ENCODE data around the gene UBR3. TPM values are rescaled to one million over a fixed set of nuclear protein-coding genes. Genes with fewer than 3 reads are reported as not detected.

Gene UBR3
- total RNA-seq, 1 donor from 2014 or later = 35.6 TPM

- ATAC-seq (ENCODE audit: low read depth) = no peak
- Mint-ChIP-seq H3K27ac (no peak overlapping the region), H3K4me1 (no peaks in the 10 kb centered on the region), H3K36me3 (ENCODE audit: low read depth) (peaks cover 8% of the 10 kb centered on the region), H3K27me3 (no peaks in the 10 kb centered on the region), H3K4me3 (no peak overlapping the region), H3K9me3 (no peaks in the 10 kb centered on the region)
- ChIA-PET POLR2A (interaction anchor here (0.6 kb wide), 1 partner anchor 54 kb away, joined by 6 read pairs; no protein-coding TSS in a partner anchor), CTCF (no interaction called here)
- DNase-seq = no peak
- no peak for TF ChIP-seq CTCF (IDR thresholded peaks at IDR 0.05)
- intact Hi-C loops (cut with micrococcal nuclease) = no loop called here
Observed at GRCh38 chr2:170086751-170087412, 259.6 kb downstream of the UBR3 start.

GRCh38 chr2:170087413-170087793 is 260.1 kb downstream of the UBR3 start:
- Mint-ChIP-seq H3K27me3 (no peaks in the 10 kb centered on the region), H3K4me3 (no peak overlapping the region), H3K4me1 (no peaks in the 10 kb centered on the region), H3K9me3 (no peaks in the 10 kb centered on the region), H3K36me3 (ENCODE audit: low read depth) (peaks cover 3% of the 10 kb centered on the region), H3K27ac (no peak overlapping the region)
- ATAC-seq (ENCODE audit: low read depth) = no peak
- CTCF ChIA-PET = no interaction called here
- TF ChIP-seq CTCF (IDR thresholded peaks at IDR 0.05) = no peak
- DNase-seq = no peak
- POLR2A ChIA-PET = no interaction called here
- intact Hi-C loops (cut with micrococcal nuclease) = no loop called here

- no peak for ATAC-seq (ENCODE audit: low read depth)
Observed at GRCh38 chr2:170088776-170089175, 261.5 kb downstream of the UBR3 start.

GRCh38 chr2:170090229-170090628 is 263.0 kb downstream of the UBR3 start:
- ATAC-seq (ENCODE audit: low read depth) = no peak
- intact Hi-C loops (cut with micrococcal nuclease) = no loop called here
- ChIA-PET POLR2A (no interaction called here), CTCF (no interaction called here)
- DNase-seq = no peak
- H3K4me1 Mint-ChIP-seq = no peaks in the 10 kb centered on the region
- H3K27ac Mint-ChIP-seq = no peak overlapping the region
- H3K9me3 Mint-ChIP-seq = peaks cover 3% of the 10 kb centered on the region
- TF ChIP-seq CTCF (IDR thresholded peaks at IDR 0.05) = no peak
- H3K36me3 Mint-ChIP-seq (ENCODE audit: low read depth) = no peaks in the 10 kb centered on the region
- no peak overlapping the region for H3K4me3 Mint-ChIP-seq
- H3K27me3 Mint-ChIP-seq = no peaks in the 10 kb centered on the region

More at GRCh38 chr2:170088776-170089175, 261.5 kb downstream of the UBR3 start:
- ChIA-PET CTCF (no interaction called here), POLR2A (no interaction called here)
- TF ChIP-seq CTCF (IDR thresholded peaks at IDR 0.05) = no peak
- no peak overlapping the region for H3K4me3 Mint-ChIP-seq
- H3K9me3 Mint-ChIP-seq = peaks cover 3% of the 10 kb centered on the region
- no peaks in the 10 kb centered on the region for H3K27me3 Mint-ChIP-seq
- H3K27ac Mint-ChIP-seq = no peak overlapping the region
- no peaks in the 10 kb centered on the region for H3K36me3 Mint-ChIP-seq (ENCODE audit: low read depth)
- DNase-seq = no peak
- H3K4me1 Mint-ChIP-seq = no peaks in the 10 kb centered on the region
- intact Hi-C loops (cut with micrococcal nuclease) = no loop called here

GRCh38 chr2:170091436-170091835 is 264.2 kb downstream of the UBR3 start:
- H3K4me3 Mint-ChIP-seq = no peak overlapping the region
- no peak for DNase-seq
- intact Hi-C loops (cut with micrococcal nuclease) = no loop called here
- H3K27me3 Mint-ChIP-seq = no peaks in the 10 kb centered on the region
- no peaks in the 10 kb centered on the region for H3K4me1 Mint-ChIP-seq
- ChIA-PET CTCF (no interaction called here), POLR2A (no interaction called here)
- H3K9me3 Mint-ChIP-seq = peaks cover 3% of the 10 kb centered on the region
- H3K36me3 Mint-ChIP-seq (ENCODE audit: low read depth) = no peaks in the 10 kb centered on the region
- no peak for ATAC-seq (ENCODE audit: low read depth)
- TF ChIP-seq CTCF (IDR thresholded peaks at IDR 0.05) = no peak
- no peak overlapping the region for H3K27ac Mint-ChIP-seq

All from activated B cell treated with CpG ODN at 0.5 μM for 24 hours (primary cell).